IPS DF 4.7 (cell line): ENCODE results near the gene OR10J1.
"Not testable (repeated sequence)": the region's sequence is repeated elsewhere in the genome, so short reads cannot be mapped to it uniquely, and the experiment has no call there.

Source experiments
- DNase-seq: peaks from one replicate; pipeline ENCODE4 v3.0.0-alpha.2; 2013; ENCODE audit warnings: low spot score; ENCODE audit errors: extremely low read depth

OR10J1 gene

GRCh38 chr1:159439422-159439821 lies at the start of gene OR10J1:
TSS of gene OR10J1 (plus strand) at chr1:159439722. CDS start at chr1:159439792, 70 bp downstream.
- DNase-seq = no peak

GRCh38 chr1:159406821-159407220 lies 32.7 kb upstream of the OR10J1 start:
- no peak for DNase-seq

GRCh38 chr1:159408862-159409400 lies 30.6 kb upstream of the OR10J1 start:
- DNase-seq = no peak

- peak; percentile 22 for DNase-seq
These were observed 17.7 kb upstream of the OR10J1 start for GRCh38 chr1:159421821-159422220.

- no peak for DNase-seq
These were observed 11.0 kb upstream of the OR10J1 start for GRCh38 chr1:159428536-159428935.

GRCh38 chr1:159429074-159429861 lies 10.3 kb upstream of the OR10J1 start:
- no peak for DNase-seq

GRCh38 chr1:159430985-159431384 lies 8.5 kb upstream of the OR10J1 start:
- DNase-seq = no peak

- no peak for DNase-seq
These were observed 7.6 kb upstream of the OR10J1 start, which contains the start of gene OR10J4 for GRCh38 chr1:159431904-159432303. TSS of gene OR10J4 (plus strand) at chr1:159432204.

GRCh38 chr1:159436469-159436868 lies 3.1 kb upstream of the OR10J1 start:
- no peak for DNase-seq

GRCh38 chr1:159441360-159441759 lies 1.8 kb downstream of the OR10J1 start:
- DNase-seq = no peak

- no peak for DNase-seq
These were observed 2.9 kb downstream of the OR10J1 start for GRCh38 chr1:159442428-159442827.

- no peak for DNase-seq
These were observed 3.7 kb downstream of the OR10J1 start for GRCh38 chr1:159443066-159443750.

GRCh38 chr1:159444511-159444910 lies 5.0 kb downstream of the OR10J1 start:
- no peak for DNase-seq

- DNase-seq = no peak
These were observed 8.7 kb downstream of the OR10J1 start for GRCh38 chr1:159448181-159448580.

- not testable (repeated sequence) for DNase-seq
These were observed 10.1 kb downstream of the OR10J1 start for GRCh38 chr1:159449605-159450004.

- DNase-seq = no peak
These were observed 20.0 kb downstream of the OR10J1 start for GRCh38 chr1:159459551-159459950.

- no peak for DNase-seq
These were observed 25.7 kb downstream of the OR10J1 start for GRCh38 chr1:159465191-159465603.

GRCh38 chr1:159468321-159468720 lies 28.8 kb downstream of the OR10J1 start:
- DNase-seq = no peak

- DNase-seq = no peak
These were observed 30.5 kb downstream of the OR10J1 start for GRCh38 chr1:159469921-159470533.

GRCh38 chr1:159473335-159473734 lies 33.8 kb downstream of the OR10J1 start:
- DNase-seq = no peak

- DNase-seq = no peak
These were observed 35.4 kb downstream of the OR10J1 start for GRCh38 chr1:159474926-159475325.

GRCh38 chr1:159483501-159483900 lies 44.0 kb downstream of the OR10J1 start:
- no peak for DNase-seq
